IPS-15b (cell line): ENCODE data around the gene ZNF79.
"Not testable (repeated sequence)": the region's sequence is repeated elsewhere in the genome, so short reads cannot be mapped to it uniquely, and the experiment has no call there.

ENCODE experiments used
- H3K27me3 ChIP-seq: one replicate; pipeline ENCODE4 v1.6.1; 2013; ENCODE audit warnings: low read length; ENCODE audit not compliant: control insufficient read depth, insufficient read depth
- H3K36me3 ChIP-seq: one replicate; pipeline ENCODE4 v1.6.1; 2013; ENCODE audit warnings: low read length; ENCODE audit not compliant: control insufficient read depth, insufficient read depth
- H3K4me1 ChIP-seq: one replicate; pipeline ENCODE4 v1.6.1; 2013; ENCODE audit warnings: mild to moderate bottlenecking, low read length; ENCODE audit not compliant: control insufficient read depth, insufficient read depth
- H3K4me3 ChIP-seq: one replicate; pipeline ENCODE4 v1.5.1; 2013; ENCODE audit warnings: low read depth, low read length
- H3K9ac ChIP-seq: one replicate; pipeline ENCODE4 v1.6.1; 2013; ENCODE audit warnings: low read depth, mild to moderate bottlenecking, low read length
- H3K9me3 ChIP-seq: one replicate; pipeline ENCODE4 v1.6.1; 2013; ENCODE audit warnings: mild to moderate bottlenecking, low read length; ENCODE audit not compliant: control insufficient read depth, insufficient read depth

ZNF79 gene

GRCh38 chr9:127451608-127451857 is 27.4 kb downstream of the ZNF79 start:
- Histone ChIP-seq H3K4me3 (peak overlapping the region; percentile 95), H3K4me1 (peaks cover 3% of the 10 kb centered on the region), H3K9ac (peak overlapping the region; percentile 81), H3K9me3 (no peaks in the 10 kb centered on the region), H3K36me3 (peaks cover 52% of the 10 kb centered on the region), H3K27me3 (no peaks in the 10 kb centered on the region)

DNA sequence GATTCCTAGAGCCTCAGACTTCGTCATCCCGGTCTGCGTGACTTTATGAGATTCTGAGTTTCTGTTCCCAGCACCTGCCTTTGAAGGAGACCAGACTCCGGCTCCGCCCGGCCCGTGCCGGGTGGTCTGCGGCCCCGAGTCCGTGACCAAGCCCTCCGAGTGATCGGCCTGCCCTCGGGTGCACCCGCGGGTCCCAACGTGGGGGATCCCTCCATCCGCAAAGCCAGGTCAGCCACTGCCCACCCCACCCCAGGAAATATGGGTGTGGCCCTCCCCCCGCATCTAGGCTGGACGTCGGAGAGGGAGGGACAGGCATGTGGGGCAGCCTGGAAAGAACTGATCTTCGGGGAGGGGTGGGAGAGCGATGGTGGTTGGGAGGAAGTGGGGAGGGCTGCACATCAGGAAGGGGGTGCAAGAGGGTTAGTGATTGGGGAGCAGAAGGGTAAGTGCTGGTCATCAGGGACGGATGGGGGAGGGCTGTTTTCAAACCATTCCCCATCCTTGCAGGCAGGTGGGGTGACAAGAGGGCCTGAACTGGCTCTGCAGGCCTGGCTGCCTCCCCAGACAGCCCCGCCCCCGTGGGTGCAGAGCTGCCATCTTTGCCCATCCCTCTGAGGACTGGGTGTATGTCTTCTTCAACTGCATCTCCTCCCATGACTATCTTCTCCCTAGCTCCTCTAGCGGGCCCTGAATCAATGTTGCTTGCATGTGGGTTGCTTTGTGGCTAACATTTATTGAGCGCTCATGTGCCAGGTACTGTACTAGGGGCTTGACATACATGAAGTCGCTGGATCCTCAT is 27.9 kb downstream of the ZNF79 start:
- Histone ChIP-seq H3K27me3 (no peaks in the 10 kb centered on the region), H3K9ac (peak overlapping the region; percentile 81), H3K4me3 (peak overlapping the region; percentile 95), H3K9me3 (no peaks in the 10 kb centered on the region), H3K36me3 (peaks cover 50% of the 10 kb centered on the region), H3K4me1 (peaks cover 3% of the 10 kb centered on the region)

GRCh38 chr9:127452691-127453090 is 28.5 kb downstream of the ZNF79 start:
- H3K4me1 ChIP-seq = peaks cover 3% of the 10 kb centered on the region
- no peaks in the 10 kb centered on the region for H3K27me3 ChIP-seq
- peak overlapping the region; percentile 39 for H3K9ac ChIP-seq
- no peaks in the 10 kb centered on the region for H3K9me3 ChIP-seq
- H3K36me3 ChIP-seq = peaks cover 50% of the 10 kb centered on the region
- peak overlapping the region; percentile 95 for H3K4me3 ChIP-seq

DNA sequence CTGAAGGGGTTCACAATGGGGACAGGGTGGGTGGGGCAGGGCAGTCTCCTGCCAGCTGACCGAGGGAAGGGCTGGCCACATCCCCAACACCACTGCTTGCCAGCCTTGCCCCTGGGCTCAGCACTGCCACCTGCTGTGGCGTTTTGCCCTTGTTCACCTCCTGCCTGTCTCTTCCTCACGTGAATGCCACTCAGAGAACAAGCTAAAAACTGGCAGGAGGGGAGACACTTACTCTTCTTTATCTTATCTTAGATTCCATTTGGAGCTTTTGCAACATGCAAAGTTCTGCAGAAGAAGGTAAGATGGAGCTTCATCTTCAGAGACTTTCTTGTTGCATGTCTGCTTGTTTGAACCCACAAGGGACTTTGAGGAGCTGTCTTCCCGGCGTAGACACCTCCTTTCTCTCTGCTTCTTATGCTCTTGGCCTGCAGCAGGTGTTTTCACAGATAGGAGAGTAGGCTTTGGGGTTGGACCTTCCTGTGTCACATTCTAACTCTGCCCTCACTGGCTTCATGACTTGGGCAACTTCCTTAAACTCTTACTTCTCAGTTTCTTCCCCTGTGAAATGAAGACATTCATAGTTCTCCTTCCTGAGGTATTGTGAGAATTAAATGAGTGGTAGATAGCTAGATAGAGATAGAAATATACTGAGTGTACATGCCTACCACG is 31.3 kb downstream of the ZNF79 start:
- H3K9ac ChIP-seq = no peak overlapping the region
- no peaks in the 10 kb centered on the region for H3K9me3 ChIP-seq
- no peaks in the 10 kb centered on the region for H3K27me3 ChIP-seq
- no peak overlapping the region for H3K4me3 ChIP-seq
- H3K36me3 ChIP-seq = peaks cover 31% of the 10 kb centered on the region
- H3K4me1 ChIP-seq = peaks cover 3% of the 10 kb centered on the region

GRCh38 chr9:127457191-127457878 is 33.2 kb downstream of the ZNF79 start:
- H3K4me1 ChIP-seq = peaks cover 3% of the 10 kb centered on the region
- H3K4me3 ChIP-seq = no peak overlapping the region
- H3K9me3 ChIP-seq = no peaks in the 10 kb centered on the region
- H3K36me3 ChIP-seq = peaks cover 38% of the 10 kb centered on the region
- no peaks in the 10 kb centered on the region for H3K27me3 ChIP-seq
- H3K9ac ChIP-seq = no peak overlapping the region

DNA sequence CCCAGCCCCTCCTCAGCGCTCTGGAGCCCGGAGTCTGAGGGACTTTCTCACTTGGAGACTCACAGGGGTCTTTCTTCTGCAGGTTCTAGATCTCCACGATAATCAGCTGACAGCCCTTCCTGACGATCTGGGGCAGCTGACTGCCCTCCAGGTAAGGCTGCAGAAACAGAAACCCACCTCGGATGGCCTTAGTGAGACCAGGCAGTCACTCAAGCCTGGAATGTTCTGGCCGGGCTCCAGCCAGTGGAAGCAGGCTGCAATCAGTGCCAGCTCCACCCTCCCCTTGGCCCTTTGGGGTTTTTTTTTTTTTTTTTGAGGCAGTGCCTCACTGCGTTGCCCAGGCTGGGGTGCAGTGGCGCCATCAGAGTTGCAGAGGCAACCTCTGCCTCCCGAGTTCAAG is 34.7 kb downstream of the ZNF79 start:
- no peaks in the 10 kb centered on the region for H3K9me3 ChIP-seq
- no peaks in the 10 kb centered on the region for H3K4me1 ChIP-seq
- H3K4me3 ChIP-seq = no peak overlapping the region
- H3K36me3 ChIP-seq = peaks cover 43% of the 10 kb centered on the region
- no peaks in the 10 kb centered on the region for H3K27me3 ChIP-seq
- H3K9ac ChIP-seq = no peak overlapping the region

DNA sequence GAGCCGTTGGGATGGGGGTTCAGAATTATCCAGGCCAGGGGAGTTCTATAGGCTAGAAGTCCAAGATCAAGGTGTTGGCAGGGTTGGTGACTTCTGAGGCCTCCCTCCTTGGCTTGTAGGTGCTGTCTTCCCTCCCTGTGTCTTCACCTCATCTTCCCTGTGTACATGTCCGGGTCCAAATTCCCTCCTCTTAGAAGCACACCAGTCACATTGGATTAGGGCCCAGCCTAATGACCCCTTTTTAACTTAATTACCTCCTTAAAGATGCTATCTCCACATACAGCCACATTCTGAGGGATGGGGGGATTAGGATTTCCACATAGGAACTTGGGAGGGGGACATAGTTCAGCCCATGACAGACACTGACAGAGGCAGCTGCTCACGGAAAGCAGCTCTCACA is 39.2 kb downstream of the ZNF79 start:
- H3K4me3 ChIP-seq = no peak overlapping the region
- no peaks in the 10 kb centered on the region for H3K27me3 ChIP-seq
- H3K36me3 ChIP-seq = peaks cover 28% of the 10 kb centered on the region
- H3K4me1 ChIP-seq = no peaks in the 10 kb centered on the region
- H3K9me3 ChIP-seq = no peaks in the 10 kb centered on the region
- H3K9ac ChIP-seq = no peak overlapping the region

- Histone ChIP-seq H3K27me3 (no peaks in the 10 kb centered on the region), H3K4me1 (no peaks in the 10 kb centered on the region), H3K36me3 (peaks cover 28% of the 10 kb centered on the region), H3K9ac (no peak overlapping the region), H3K4me3 (no peak overlapping the region), H3K9me3 (no peaks in the 10 kb centered on the region)
Observed at GRCh38 chr9:127463911-127464310, 39.7 kb downstream of the ZNF79 start.

DNA sequence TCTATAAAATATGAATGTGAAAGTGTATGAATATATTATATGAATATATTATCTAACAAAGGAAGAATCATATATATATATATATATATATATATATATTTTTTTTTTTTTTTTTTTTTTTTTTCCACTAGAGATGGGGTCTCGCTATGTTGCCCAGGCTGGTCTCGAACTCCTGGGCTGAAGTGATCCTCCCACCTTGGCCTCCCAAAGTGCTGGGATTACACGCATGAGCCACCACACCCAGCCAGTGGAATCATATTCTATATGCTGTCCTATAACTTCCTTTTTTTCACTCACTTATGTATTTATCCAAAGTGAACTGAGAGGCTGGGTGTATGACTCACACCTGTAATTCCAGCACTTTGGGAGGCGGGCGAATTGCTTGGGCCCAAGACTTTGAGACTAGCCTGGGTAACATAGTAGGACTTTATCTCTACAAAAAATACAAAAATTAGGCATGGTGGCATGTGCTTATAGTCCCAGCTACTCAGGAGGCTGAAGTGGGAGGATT is 42.3 kb downstream of the ZNF79 start:
- H3K27me3 ChIP-seq, H3K4me1 ChIP-seq, H3K9ac ChIP-seq, H3K4me3 ChIP-seq, H3K9me3 ChIP-seq: not testable (repeated sequence)
- peaks cover 15% of the 10 kb centered on the region for H3K36me3 ChIP-seq

DNA sequence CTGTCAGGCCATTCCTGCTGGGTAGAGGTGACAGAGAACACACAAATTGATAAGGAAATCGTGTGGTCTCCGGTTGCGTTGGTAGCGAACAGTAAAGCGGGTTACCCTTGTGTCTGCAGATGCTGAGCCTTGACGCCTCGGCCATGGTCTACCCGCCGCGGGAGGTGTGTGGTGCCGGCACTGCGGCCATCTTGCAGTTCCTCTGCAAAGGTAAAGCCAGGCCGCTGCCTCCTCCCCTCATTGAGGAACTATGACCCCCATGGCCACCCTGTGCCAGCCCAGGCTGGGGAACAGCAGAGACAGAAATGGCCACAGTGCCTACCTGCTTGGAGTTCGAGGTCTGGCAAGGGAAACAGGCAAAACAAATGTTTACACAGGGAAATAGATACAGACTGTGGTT is 43.4 kb downstream of the ZNF79 start:
- Histone ChIP-seq H3K9me3 (no peaks in the 10 kb centered on the region), H3K4me1 (no peaks in the 10 kb centered on the region), H3K36me3 (peaks cover 7% of the 10 kb centered on the region), H3K4me3 (no peak overlapping the region), H3K27me3 (no peaks in the 10 kb centered on the region), H3K9ac (no peak overlapping the region)

GRCh38 chr9:127470662-127471061 is 46.5 kb downstream of the ZNF79 start:
- H3K4me3 ChIP-seq = no peak overlapping the region
- no peaks in the 10 kb centered on the region for H3K27me3 ChIP-seq
- H3K9me3 ChIP-seq = no peaks in the 10 kb centered on the region
- H3K36me3 ChIP-seq = no peaks in the 10 kb centered on the region
- H3K9ac ChIP-seq = no peak overlapping the region
- H3K4me1 ChIP-seq = no peaks in the 10 kb centered on the region

GRCh38 chr9:127473501-127473900 is 49.3 kb downstream of the ZNF79 start:
- Histone ChIP-seq H3K9me3 (no peaks in the 10 kb centered on the region), H3K27me3 (no peaks in the 10 kb centered on the region), H3K4me3 (no peak overlapping the region), H3K9ac (no peak overlapping the region), H3K36me3 (peaks cover 3% of the 10 kb centered on the region), H3K4me1 (no peaks in the 10 kb centered on the region)
